Activated T-helper 1 cell treated with anti-CD3 and anti-CD28 coated beads, Interleukin-2, amount 50 U/mL, for 16 hours (primary cell): Measurements from ENCODE around the gene FLVCR1.

Source experiments
- DNase-seq, 2 donors: peaks; one replicate each; pipeline ENCODE4 v3.0.0-alpha.2; 2020; ENCODE audit warnings: low read depth in 1 of 2, low spot score in 1 of 2

Gene FLVCR1

GRCh38 chr1:212915245-212916091 is 57.4 kb downstream of the FLVCR1 start:
- DNase-seq = no peak

DNA sequence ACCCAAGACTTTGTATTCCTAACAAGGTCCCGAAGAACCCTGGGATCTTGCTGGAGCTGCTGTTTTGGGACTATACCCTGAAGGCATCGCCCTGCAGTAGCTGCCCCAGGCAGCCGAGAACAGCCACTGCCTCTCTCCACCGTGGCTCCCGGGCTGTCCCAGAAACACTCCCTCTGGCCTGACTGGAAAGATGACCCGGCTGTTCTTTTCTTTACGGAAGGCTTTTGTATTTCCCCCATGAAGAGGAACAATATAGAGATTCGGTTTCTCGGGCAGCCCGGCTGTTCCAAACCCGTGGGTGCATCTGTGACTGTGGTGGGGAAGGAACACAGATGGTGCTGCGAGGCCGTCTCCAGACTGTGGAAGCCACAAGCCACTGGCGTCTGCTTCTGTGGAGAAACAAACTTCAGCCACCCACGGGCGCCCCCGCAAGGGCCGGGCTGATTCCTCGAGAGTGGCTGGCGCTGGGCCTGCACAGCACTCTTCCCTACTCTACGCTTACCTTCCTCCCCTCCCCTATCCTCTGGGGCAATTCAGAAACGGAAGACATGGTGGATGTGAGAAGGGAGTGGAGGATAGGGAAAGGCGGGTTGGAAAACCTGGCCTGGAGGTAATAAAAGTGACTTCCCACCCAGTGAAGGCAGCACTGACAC is 58.5 kb downstream of the FLVCR1 start:
- DNase-seq = no peak

- no peak for DNase-seq
These were observed 59.0 kb downstream of the FLVCR1 start for GRCh38 chr1:212917134-212917485.

GRCh38 chr1:212917858-212918257 is 59.8 kb downstream of the FLVCR1 start:
- DNase-seq = no peak

DNA sequence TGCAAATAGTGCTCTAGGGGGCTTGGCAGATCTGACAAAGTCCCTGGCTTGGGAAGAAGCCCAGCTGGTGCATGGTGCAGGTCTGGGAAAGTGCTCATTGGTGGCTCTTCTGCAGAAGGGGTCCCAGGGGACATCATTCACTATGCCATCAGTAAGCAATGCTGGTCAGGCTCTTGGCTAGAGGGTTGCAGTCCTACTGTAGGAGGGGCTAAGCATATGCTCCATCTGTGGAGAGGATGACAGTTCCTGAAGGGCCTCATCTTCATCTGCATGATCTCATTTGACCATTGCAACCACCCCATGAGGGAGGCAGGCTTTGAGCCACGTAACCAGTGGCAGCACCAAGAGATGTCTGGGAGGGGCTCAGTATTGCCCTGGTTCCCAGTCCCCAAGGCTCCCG is 60.7 kb downstream of the FLVCR1 start:
- DNase-seq = no peak

GRCh38 chr1:212920246-212920645 is 62.2 kb downstream of the FLVCR1 start:
- no peak for DNase-seq

DNA sequence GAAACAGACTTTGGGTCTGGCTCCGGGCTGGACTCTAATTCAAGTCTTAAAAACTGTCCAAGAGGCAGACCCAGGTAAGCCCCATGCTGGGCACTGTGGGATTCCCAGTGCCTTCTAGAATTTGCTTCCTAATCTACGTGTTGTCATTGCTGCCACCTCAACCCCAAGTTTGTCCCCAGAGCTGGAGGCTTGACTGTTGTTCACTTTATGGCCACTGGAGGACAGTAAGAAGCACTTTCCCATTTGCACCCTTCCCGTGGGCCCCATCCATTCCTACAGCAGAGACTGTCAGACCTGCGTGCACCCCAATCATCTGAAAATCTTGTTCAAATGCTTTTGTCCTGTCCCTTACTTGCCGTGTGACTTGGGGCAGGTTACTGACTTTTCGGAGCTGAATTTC is 62.8 kb downstream of the FLVCR1 start:
- no peak for DNase-seq

DNA sequence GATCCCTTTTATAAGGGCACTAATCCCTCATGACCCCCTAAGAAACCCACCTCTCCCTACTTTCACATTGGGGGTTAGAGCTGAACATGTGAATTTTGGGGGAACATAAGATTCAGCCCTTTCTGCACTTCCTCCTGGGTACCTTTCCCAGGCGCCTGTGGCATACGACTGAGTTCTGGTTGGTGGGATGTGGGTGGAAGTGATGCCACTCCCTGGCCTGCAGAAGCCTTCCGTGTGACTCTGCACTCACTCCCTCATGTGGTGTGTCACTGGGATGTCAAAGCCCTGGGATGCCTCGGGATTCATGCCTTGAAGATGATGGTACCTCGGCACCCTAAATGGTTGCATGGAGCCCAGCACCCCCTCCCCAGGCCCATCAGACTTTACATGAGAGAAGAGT is 63.9 kb downstream of the FLVCR1 start:
- no peak for DNase-seq

- DNase-seq = no peak
These were observed 68.3 kb downstream of the FLVCR1 start for GRCh38 chr1:212926372-212926771.

DNA sequence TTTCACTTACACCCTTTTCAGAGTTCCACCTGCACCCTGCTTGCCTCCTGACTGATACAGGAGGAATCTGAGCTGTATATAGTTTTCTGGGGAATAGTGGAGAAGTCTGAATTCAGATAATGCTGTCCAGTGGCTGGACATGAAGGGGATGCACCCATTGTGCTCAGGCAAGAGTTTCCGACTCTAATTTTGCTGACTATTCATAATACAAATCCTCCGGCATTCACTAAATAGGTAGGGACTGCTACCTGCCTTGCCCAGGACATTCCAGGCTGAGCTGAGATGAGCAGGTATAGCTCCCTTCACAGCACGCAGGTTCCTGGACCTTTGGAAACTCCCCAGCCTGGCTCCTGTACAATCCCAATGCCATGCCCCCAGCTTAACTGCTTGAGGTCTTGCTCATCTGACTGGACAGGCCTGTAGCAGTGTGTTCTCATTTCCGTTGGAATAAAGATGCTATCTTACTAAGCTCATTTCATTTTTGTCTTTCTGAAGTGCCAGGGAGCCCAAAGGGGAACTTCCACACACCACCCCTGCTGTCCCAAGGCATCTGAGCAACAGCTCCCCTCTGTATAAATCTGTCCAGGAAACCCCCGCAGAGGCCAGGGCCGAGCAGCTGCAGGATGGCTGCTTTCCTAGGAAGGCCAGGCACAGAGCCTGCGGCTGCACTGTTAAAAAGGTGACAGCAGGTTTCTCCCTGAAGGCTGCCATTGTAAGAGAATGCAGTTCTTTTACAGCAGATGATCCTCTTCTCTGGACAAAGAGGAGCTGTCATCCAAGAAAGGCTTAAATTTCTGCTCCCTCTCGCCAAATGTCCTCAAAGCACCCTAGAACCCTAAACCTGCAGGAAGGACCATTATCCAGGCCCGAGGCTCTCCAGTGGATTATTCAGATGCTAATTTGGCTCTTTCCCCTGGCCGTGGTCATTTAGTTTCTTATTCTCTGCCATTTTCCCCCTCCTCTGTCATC is 70.5 kb downstream of the FLVCR1 start:
- no peak for DNase-seq

DNA sequence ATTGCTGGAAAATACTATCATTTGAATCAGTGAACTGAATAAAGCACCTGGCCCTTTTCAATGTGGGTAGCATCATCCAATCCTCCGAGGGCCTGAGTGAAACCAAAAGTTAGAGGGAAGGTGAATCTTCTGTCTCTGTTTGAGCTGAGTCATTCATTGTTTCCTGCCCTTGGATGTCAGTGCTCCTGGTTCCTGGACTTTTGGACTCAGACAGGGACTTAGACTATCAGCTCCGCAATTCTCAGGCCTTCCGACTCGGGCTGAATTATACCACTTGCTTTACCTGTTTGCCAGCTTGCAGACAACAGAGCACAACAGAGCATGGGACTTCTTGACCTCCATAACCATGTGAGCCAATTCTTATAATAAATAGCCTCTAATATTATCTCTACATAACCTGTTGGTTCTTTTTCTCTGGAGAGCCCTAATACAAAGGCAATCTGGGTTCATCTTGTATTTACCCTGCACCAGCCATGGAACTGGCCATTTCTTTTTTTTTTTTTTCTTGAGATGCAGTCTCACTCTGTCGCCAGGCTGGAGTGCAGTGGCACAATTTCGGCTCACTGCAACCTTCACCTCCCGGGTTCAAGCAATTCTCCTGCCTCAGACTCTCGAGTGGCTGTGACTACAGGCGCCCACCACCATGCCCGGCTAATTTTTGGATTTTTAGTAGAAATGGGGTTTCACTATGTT is 73.1 kb downstream of the FLVCR1 start:
- no peak for DNase-seq

- DNase-seq = no peak
These were observed 75.9 kb downstream of the FLVCR1 start for GRCh38 chr1:212933815-212934471.

- no peak for DNase-seq
These were observed 77.4 kb downstream of the FLVCR1 start for GRCh38 chr1:212935387-212935981.

GRCh38 chr1:212937034-212937433 is 79.0 kb downstream of the FLVCR1 start:
- DNase-seq = no peak

- no peak for DNase-seq
These were observed 80.8 kb downstream of the FLVCR1 start for GRCh38 chr1:212938846-212939245.

- DNase-seq = no peak
These were observed 83.4 kb downstream of the FLVCR1 start for GRCh38 chr1:212941452-212941851.

- no peak for DNase-seq
These were observed 84.8 kb downstream of the FLVCR1 start for GRCh38 chr1:212942679-212943392.

DNA sequence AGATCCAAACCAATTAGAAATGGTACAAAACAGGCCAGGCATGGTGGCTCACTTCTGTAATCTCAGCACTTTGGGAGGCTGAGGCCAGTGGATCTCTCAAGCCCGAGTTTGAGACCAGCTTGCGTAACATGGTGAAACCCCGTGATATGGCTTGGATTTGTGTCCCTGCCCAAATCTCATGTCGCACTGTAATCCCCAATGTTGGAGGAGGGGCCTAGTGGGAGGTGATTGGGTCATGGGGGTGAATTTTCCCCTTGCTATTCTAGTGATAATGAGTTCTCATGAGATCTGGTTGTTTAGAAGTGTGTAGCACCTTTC is 85.3 kb downstream of the FLVCR1 start:
- no peak for DNase-seq

DNA sequence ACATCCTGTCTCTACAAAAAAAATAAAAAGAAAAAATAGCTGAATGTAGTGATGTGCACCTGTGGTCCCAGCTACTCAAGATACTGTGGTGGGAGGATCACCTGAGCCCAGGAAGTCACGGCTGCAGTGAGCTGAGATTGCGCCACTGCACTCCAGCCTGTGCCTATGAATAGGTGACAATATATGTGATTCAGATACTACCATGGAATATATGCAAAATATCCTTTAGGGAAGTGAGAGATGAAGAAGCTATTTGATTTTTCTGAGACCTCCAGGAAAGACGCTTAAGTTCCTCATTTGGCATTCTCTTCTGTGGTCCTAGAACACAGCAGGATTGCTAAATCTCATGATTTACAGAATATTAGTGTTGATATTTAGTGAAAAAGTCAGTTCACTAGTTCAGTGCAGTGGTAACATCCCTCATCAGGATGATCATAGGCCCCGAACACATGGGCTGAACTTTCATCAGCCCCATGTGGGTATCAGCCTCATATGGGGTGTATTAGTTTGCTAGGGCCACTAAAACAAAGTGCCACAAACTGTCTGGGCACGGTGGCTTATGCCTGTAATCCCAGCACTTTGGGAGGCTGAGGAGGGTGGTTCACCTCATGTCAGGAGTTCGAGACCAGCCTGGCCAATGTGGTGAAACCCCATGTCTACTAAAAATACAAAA is 86.3 kb downstream of the FLVCR1 start:
- DNase-seq = no peak
